Measurements from ENCODE around the gene CYP11A1. TPM values are rescaled to one million over a fixed set of nuclear protein-coding genes. Genes with fewer than 3 reads are reported as not detected.

Gene CYP11A1
- total RNA-seq, 2 experiments from 2014 or later, result 0.29 to 0.31 TPM

- DNase-seq (peak; percentile 84), ATAC-seq (peak; percentile 68)
- ChIA-PET CTCF (interaction anchor here (1.2 to 1.6 kb wide), 3 partner anchors 8 to 186 kb away, joined by 4 read pairs; no protein-coding TSS in a partner anchor), POLR2A (interaction anchor here (0.6 to 1.5 kb wide), 3 partner anchors 11 to 187 kb away, joined by 4 read pairs; no protein-coding TSS in a partner anchor)
- Mint-ChIP-seq H3K27me3 (no peaks in the 10 kb centered on the region), H3K4me3 (peak overlapping the region; percentile 65), H3K27ac (peak overlapping the region; percentile 84), H3K36me3 (ENCODE audit: low read depth) (no peaks in the 10 kb centered on the region), H3K4me1 (ENCODE audit: low read depth) (peaks cover 61% of the 10 kb centered on the region), H3K9me3 (no peaks in the 10 kb centered on the region)
- no peak for TF ChIP-seq CTCF (IDR thresholded peaks at IDR 0.05)
- intact Hi-C loops (cut with micrococcal nuclease), result loop anchor here (10.0 kb wide), 1 partner anchor 340 kb away; no protein-coding TSS in a partner anchor
Observed at GRCh38 chr15:74314795-74315438, 52.5 kb downstream of the CYP11A1 start.

- Mint-ChIP-seq H3K4me3 (no peak overlapping the region), H3K4me1 (ENCODE audit: low read depth) (peaks cover 50% of the 10 kb centered on the region)
Observed at GRCh38 chr15:74313889-74314288, 53.6 kb downstream of the CYP11A1 start.

GRCh38 chr15:74312445-74313007 is 54.9 kb downstream of the CYP11A1 start:
- no peak for TF ChIP-seq CTCF (IDR thresholded peaks at IDR 0.05)
- DNase-seq (no peak), ATAC-seq (no peak)
- POLR2A ChIA-PET, result no interaction called here
- Mint-ChIP-seq H3K27ac (peak overlapping the region; percentile 50), H3K9me3 (no peaks in the 10 kb centered on the region), H3K4me3 (no peak overlapping the region), H3K4me1 (ENCODE audit: low read depth) (peaks cover 38% of the 10 kb centered on the region), H3K36me3 (ENCODE audit: low read depth) (no peaks in the 10 kb centered on the region), H3K27me3 (no peaks in the 10 kb centered on the region)
- CTCF ChIA-PET, result interaction anchor here (0.8 to 2.7 kb wide), 3 partner anchors 8 to 183 kb away, joined by 3 to 10 read pairs (median 4); no protein-coding TSS in a partner anchor
- intact Hi-C loops (cut with micrococcal nuclease), result loop anchor here (10.0 kb wide), 1 partner anchor 338 kb away; no protein-coding TSS in a partner anchor

More at GRCh38 chr15:74313889-74314288, 53.6 kb downstream of the CYP11A1 start:
- Mint-ChIP-seq H3K36me3 (ENCODE audit: low read depth) (no peaks in the 10 kb centered on the region), H3K27ac (peak overlapping the region; percentile 25), H3K27me3 (no peaks in the 10 kb centered on the region), H3K9me3 (no peaks in the 10 kb centered on the region)
- ATAC-seq, result no peak
- no peak for TF ChIP-seq CTCF (IDR thresholded peaks at IDR 0.05)
- intact Hi-C loops (cut with micrococcal nuclease), result loop anchor here (10.0 kb wide), 1 partner anchor 339 kb away; no protein-coding TSS in a partner anchor
- ChIA-PET POLR2A (interaction anchor here (0.6 to 1.5 kb wide), 2 partner anchors 10 to 847 kb away, joined by 3 to 4 read pairs; no protein-coding TSS in a partner anchor), CTCF (interaction anchor here (1.5 kb wide), 1 partner anchor 9 kb away, joined by 4 read pairs; no protein-coding TSS in a partner anchor)
- DNase-seq, result no peak

- ChIA-PET POLR2A (interaction anchor here (0.6 kb wide), 1 partner anchor 154 kb away, joined by 3 read pairs; no protein-coding TSS in a partner anchor), CTCF (interaction anchor here (0.8 to 2.7 kb wide), 4 partner anchors 9 to 182 kb away, joined by 3 to 10 read pairs (median 4); no protein-coding TSS in a partner anchor)
- no peak for TF ChIP-seq CTCF (IDR thresholded peaks at IDR 0.05)
- ATAC-seq, result no peak
- DNase-seq, result no peak
- Mint-ChIP-seq H3K27me3 (no peaks in the 10 kb centered on the region), H3K9me3 (no peaks in the 10 kb centered on the region), H3K27ac (no peak overlapping the region), H3K4me3 (no peak overlapping the region), H3K36me3 (ENCODE audit: low read depth) (no peaks in the 10 kb centered on the region), H3K4me1 (ENCODE audit: low read depth) (peaks cover 32% of the 10 kb centered on the region)
- intact Hi-C loops (cut with micrococcal nuclease), result loop anchor here (10.0 kb wide), 1 partner anchor 337 kb away; no protein-coding TSS in a partner anchor
Observed at GRCh38 chr15:74311734-74312444, 55.6 kb downstream of the CYP11A1 start.

Data from activated CD8-positive, alpha-beta T cell treated with anti-CD3 and anti-CD28 coated beads for 36 hours (primary cell).